ENCODE data around the gene NPAS2.

NPAS2 gene

DNA sequence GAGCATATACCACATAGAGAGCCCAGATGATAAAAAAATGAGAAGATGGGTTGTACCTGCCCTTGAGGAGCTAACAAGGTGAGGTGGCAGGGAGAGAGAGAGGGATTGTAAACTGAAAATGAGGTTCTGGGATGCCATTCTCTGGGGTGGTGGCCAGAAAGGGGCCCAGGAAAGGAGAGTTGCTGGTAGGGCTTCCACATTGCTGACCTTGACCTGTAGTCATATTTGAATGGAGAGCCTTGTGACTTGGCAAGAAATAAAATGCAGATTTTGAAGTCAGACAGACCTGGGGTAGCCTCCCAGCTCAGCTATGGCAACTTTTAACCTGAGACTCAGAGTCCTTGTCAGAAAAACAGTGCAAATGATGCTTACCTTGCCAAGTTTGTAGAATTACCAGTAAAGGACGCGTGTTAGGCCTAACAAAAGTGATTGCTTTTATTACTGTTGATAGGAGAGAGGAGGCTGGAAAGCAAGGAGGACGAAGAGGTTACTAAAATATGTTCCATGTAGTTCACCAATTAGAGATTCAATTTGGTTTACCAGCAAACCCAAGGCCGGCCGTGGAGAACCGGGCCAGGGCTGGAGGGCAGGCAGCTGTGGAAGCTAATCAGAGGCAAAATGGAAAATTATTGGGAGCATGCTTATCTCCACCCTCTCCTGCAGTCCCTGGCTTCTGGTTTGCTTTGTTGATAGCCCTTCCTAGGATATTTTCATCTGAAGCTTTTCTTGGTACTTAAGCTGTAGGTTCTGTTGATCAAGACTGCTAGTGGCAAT, 3.9 kb downstream of the NPAS2 start:
- no peak for DNase-seq

GRCh38 chr2:100824842-100825241, 4.9 kb downstream of the NPAS2 start:
- no peak for DNase-seq

DNA sequence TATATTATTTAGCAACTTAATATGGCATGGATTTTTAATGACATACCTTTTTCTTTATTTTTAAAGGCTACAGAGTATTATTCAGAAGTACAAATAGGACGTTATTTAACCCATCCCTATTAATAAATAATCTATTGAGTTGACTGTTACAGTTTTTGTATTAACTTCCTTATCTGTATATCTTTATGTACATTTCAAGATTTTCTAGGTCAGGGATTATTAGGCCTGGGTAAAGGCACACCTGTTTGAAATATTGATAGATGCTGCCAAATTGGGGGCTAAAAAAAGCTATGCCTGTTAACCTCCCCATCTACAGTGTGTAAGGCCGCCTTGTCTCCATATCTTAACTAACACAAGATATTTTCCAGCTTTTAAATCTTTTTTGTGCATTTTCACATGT, 6.6 kb downstream of the NPAS2 start:
- DNase-seq, result no peak

DNA sequence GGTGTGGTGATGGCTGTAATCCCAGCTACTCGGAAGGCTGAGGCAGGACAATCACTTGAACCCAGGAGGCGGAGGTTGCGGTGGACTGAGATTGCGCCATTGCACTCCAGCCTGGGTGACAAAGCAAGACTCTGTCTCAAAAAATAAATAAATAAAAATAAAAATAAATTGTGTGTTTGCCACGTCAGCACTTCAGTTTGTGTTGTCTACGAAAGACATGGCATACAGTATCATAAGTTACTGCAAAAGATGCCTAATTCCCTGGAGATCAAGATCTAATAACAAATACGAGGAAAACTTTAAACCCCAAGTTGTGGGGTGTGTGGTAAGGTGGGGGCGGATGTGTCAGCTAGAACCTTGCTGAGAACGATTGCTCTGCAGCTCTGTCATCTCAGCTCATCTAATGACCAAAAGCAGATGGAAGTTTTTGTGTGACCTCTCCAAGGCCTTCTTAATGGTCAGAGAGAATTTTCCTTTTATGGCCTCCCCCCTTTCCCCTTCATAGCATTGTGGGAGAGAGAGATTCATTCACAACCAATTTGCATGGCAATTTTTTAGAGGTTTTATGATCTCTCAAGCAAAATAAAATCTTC, 11.3 kb downstream of the NPAS2 start:
- peak in 1 of 2 donors; percentile 35 for DNase-seq

DNA sequence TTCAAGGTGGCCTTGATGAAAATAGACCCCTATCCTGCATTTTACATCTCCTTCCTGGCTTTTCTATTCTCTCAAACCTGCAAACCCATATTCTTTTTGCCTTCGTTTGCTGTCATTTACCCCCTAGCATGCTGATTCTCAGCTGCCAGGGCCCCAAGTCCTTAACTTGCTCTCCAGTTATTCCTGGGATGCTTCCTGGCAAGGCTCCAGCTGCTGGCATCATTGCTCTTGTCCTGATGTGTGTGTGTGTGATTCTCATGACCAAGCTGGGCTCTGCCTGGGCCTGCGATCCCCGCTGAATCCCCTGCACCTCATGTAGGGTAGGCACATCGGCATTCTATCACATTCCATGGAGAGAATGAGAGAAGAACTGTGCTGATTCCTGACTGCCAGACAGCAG, 11.9 kb downstream of the NPAS2 start:
- no peak for DNase-seq

GRCh38 chr2:100832885-100833284, 12.9 kb downstream of the NPAS2 start:
- no peak for DNase-seq

GRCh38 chr2:100833331-100833730, 13.4 kb downstream of the NPAS2 start:
- DNase-seq, result no peak

- no peak for DNase-seq
Observed at GRCh38 chr2:100834221-100834620, 14.3 kb downstream of the NPAS2 start.

GRCh38 chr2:100835006-100835659, 15.2 kb downstream of the NPAS2 start:
- DNase-seq, result peak; percentile 53 to 64

- DNase-seq, result no peak
Observed at GRCh38 chr2:100840519-100840918, 20.6 kb downstream of the NPAS2 start.

GRCh38 chr2:100842241-100842922, 22.4 kb downstream of the NPAS2 start:
- DNase-seq, result no peak

GRCh38 chr2:100844514-100844913, 24.6 kb downstream of the NPAS2 start:
- no peak for DNase-seq

GRCh38 chr2:100845141-100845991, 25.4 kb downstream of the NPAS2 start:
- DNase-seq, result no peak

DNA sequence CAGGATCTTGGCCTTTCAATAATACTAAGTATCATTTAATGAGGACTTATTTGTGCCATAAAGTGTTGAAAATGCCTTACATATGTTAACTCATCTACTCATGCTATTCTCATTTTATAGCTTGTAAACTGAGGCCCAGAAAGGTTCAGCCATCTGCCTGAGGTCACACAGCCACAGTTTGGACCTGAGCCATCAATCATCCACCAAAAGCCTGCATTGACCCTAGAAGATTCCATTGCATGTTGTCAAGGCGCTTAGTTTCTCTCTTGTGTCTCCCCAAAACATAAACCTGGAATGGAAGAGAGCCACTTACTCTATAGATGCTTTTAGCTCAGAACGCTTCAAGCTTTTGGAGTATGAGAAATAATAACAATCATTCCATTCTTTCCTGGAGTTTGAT, 26.8 kb downstream of the NPAS2 start:
- no peak for DNase-seq

GRCh38 chr2:100852447-100852846, 32.5 kb downstream of the NPAS2 start:
- no peak for DNase-seq

DNA sequence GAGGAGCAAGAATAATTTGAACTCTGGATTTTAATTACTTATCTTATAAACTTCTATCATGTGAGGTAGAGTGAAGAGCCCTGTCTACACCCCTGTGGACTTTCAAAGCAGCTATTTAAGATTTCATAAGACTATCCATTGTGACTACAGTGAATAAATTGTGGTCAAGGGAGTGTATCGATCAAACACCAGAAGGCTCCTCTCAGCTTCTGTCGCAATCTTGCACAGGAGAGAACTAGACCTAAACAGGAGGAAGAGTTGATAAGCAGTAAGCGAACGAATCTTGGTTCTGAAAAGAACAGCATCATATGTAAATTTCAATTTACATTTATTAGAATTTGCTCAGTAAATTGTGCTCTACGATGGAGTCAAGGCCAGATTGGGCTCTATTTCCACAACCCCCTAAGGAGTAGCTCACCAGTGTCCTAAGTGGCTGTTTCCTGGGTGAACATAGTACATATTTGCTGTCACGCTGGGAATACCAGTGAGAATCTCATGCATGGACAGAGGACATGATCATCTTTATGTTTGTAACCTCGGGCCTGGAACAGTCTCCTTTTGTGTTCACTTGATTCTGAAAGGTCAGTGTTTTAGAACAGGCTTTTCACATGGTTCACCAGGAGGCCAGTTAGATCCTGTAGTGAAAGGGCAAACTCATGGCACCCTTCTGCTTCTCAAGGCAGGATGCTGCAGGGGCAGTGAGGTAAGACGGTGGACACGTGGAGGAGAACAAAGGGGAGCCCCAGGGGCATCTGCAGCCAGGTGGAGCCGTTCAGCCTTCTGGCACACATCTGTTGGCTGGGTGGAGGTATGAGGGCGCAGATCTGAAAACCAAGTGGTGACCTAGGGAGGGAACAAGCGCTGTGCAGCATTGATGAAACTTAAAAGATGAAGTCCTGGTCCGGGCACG, 33.3 kb downstream of the NPAS2 start:
- no peak for DNase-seq

GRCh38 chr2:100853909-100854810, 34.2 kb downstream of the NPAS2 start:
- peak; percentile 95 to 97 for DNase-seq

DNA sequence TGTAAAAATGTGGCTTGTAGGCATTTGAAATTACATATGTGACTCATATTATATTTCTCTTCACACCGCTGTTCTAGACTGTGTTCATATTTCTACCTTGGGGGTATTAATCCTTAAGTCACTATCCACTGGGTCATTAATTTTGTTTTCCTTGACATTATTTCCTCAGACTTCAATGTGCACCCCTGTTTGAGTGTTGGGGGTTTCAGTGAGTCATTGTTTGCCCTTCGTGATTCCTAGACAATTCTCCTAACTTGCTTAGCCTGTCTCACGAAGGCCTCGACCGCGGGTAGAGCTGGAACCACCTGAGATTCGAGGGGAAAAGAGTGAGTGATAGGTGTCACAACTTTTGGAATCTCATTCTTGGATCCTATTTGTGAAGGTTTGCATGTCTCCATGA, 35.1 kb downstream of the NPAS2 start:
- no peak for DNase-seq

DNA sequence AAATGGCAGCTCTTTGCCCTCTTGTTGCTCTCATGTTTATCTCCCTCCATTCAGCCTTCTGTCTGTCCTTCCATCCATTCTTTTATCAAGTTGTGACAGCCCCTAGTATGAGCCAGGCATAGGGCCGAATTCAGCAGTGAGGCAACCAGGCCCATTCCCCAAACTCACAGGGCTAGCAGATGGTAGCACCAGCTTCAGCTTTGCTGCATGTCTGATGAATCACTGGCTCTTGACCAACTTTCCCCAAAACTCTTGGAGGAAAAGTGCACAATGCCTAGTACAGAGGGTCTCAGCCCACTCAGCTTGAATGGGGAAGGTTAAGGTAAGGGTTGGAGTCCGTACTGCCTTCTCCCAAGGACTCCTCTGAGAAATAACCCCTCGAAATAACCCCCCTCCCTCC, 35.7 kb downstream of the NPAS2 start:
- DNase-seq, result no peak

DNA sequence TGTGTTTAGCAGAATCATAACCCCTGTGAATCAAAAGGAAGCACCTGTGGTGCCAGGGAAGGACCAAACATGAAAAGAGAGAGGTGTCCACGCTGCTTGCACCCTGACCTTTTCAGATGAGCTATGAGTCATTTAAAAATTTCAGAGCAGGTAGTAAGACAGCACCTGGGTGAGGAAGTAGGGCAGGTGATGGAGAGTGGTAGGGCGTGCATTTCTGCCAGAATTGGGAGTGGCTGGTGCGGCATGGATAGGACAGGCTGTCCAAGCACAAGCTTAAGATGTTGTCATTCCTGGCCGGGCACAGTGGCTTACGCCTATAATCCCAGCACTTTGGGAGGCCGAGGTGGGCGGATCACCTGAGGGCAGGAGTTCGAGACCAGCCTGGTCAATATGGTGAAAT, 36.8 kb downstream of the NPAS2 start:
- DNase-seq, result no peak
